Activated gamma-delta T cell treated with Interleukin-2 at 50 U/mL for 16 hours (primary cell): ENCODE data around the gene IL11.
A peak's percentile ranks its signal among the peaks of the same experiment; 100 is the strongest.
"Not testable (repeated sequence)": the region's sequence is repeated elsewhere in the genome, so short reads cannot be mapped to it uniquely, and the experiment has no call there.

Experiments
- DNase-seq: peaks from one replicate; pipeline ENCODE4 v3.0.0-alpha.2; 2020

Gene IL11

GRCh38 chr19:55370305-55370988 is at the start of gene IL11:
IL11 (minus strand) TSS chr19:55370463; CDS start chr19:55370310, 153 bp downstream.
- DNase-seq, result no peak

- DNase-seq, result no peak
Measured at GRCh38 chr19:55419624-55420236, 49.5 kb upstream of the IL11 start.

DNA sequence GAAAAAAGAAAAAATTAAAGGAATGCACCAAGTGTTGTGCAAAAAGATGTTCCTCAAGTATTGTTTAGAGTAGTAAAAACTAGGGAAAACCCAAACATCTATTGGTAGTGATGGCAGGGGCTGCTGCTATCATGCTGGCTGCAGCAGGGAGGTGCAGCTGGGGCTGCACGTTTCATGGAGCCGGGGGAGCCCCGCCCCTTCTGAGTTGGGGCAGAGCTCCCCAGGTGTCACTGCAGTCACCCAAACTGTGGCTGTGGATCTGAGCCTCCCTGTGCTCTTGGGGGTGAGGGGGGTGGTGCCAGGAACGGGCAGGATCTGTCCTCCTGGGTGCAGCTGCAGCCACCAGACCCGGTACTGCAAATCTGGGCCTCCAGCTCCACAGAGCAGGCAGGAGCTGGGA is 48.8 kb upstream of the IL11 start:
- no peak for DNase-seq

- peak; percentile 45 for DNase-seq
Measured at GRCh38 chr19:55418185-55418584, 47.9 kb upstream of the IL11 start.

DNA sequence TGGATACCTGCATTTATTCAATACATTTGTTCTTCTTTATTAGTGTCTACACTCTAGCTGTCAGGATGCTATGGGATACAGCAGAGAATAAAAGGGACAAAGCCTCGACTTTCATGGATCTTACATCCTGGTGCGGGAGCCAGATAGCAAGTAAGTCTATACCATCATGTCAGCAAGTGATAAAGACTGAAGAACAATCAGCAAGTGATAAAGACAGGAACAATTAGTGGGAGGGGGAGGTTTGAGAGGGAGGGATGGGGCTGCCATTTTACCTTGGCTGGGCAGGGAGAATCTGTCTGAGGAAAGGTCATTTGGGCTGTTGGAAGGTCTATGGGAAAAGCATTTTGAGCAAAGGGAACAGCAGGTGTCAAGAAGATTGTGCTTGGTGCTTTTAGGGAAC is 39.9 kb upstream of the IL11 start:
- no peak for DNase-seq

GRCh38 chr19:55409179-55409578 is 38.9 kb upstream of the IL11 start:
- DNase-seq, result not testable (repeated sequence)

- DNase-seq, result no peak
Measured at GRCh38 chr19:55408533-55408872, 38.2 kb upstream of the IL11 start.

DNA sequence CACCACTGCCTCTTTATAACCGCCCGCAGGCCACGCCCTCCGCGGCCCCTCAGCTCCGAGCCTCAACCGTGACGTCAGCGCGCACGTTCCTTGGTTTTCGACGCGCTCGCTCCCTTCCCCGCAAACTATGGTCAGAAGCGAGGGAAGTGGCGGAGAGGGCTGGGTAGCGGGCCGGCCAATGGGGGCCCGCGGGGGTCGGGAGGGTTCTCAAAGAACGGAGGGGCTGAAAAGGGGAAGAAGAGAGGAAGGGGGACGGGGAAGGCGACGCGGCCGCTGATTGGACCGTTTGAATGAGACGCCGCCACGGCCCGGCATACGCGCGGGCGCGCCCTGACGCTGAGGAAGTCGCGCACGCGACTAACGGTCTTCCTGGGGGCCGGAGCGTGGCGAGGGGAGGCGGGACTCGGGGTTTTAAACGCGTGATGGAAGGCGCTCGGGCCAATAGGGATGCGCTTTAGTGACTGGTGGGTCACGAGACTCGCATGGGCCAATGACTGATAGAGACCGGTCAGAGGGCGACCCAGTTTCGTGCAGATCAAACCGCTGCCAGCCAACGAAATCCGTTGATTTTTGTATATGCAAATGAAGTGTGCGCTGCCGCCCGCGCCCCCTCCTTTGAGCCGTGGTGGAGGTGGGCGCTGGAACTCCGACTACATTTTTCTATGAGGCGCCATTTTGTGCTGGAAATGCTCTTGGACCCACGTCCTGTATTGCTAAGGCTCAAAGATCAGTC is 37.7 kb upstream of the IL11 start:
- DNase-seq, result peak; percentile 97

GRCh38 chr19:55407550-55407799 is 37.2 kb upstream of the IL11 start, which contains the start of gene UBE2S:
UBE2S (minus strand) TSS chr19:55407788; CDS start chr19:55407589, 199 bp downstream.
- not testable (repeated sequence) for DNase-seq

- DNase-seq, result peak; percentile 26
Measured at GRCh38 chr19:55406826-55407549, 36.7 kb upstream of the IL11 start.

DNA sequence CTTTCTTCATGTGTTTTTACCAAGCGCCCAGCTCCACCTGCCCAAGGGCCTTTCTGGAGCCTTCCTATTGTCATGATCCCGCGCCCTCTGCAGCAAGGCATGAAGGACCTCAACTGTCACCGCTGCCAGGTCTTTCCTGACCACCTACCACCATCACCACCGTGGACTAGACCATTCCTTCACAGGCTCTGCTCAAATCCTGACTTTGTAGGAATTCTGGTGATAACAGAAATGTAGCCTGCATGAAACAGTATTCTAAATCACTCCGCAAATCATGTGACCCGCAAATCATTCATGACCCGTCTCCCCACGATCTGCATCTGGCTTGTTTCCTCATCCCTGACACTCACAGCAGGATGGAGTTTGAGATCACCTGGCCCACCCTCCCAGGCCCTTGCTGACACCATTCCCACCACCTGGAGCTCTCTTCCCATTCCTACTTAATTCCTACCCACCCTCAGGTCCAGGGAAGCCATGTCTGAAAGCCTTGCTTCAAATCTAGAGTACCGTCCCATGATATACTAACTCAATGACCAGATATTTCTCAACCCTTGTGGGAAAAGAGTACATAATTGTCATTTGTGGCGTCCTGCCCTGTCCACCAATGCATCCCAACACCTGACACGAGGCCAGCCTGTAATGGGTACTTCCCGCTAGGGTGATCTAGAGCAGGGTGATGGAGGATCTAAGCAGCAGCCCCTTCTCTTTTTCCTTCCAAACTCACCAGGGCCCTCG is 36.0 kb upstream of the IL11 start:
- no peak for DNase-seq

DNA sequence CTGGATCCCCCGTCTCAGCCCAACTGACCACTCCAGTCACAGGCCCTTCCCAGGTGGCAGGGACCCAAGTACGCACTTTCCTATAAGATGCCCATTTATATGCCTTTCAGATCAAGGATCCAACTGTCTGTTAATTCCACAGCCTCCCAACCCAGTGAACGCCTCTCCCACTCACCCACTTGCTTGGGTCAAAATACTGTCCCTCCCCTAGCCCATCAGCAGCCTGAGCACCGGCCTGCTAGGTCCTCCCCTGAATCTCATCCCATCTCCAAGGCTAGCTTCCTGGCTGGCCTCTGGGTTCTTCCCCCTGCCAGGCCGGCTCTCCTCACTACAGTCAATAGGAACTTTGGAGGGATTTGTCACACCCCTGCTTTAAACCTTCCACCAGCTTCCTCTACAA is 35.4 kb upstream of the IL11 start:
- DNase-seq, result no peak

DNA sequence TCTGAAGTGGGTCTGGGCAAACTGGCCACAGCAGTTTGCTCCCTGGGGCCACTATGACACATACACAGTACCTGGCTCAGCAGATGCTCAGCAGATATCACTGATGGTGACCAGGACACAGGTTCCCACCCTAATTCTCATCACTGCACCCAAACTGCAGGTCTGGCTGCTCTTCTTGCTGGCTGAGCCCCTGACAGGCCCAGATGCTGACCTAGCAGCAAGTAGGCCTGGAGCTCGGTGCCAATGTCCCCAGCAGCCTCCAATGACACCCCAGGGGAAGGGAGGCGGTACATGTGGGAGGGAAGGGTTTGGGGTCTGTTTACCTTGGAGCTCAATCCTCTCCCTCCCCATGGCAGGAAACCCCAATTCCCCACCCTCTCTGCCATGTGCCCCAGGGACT is 32.2 kb upstream of the IL11 start:
- DNase-seq, result no peak

- not testable (repeated sequence) for DNase-seq
Measured at GRCh38 chr19:55401390-55401789, 31.1 kb upstream of the IL11 start.

DNA sequence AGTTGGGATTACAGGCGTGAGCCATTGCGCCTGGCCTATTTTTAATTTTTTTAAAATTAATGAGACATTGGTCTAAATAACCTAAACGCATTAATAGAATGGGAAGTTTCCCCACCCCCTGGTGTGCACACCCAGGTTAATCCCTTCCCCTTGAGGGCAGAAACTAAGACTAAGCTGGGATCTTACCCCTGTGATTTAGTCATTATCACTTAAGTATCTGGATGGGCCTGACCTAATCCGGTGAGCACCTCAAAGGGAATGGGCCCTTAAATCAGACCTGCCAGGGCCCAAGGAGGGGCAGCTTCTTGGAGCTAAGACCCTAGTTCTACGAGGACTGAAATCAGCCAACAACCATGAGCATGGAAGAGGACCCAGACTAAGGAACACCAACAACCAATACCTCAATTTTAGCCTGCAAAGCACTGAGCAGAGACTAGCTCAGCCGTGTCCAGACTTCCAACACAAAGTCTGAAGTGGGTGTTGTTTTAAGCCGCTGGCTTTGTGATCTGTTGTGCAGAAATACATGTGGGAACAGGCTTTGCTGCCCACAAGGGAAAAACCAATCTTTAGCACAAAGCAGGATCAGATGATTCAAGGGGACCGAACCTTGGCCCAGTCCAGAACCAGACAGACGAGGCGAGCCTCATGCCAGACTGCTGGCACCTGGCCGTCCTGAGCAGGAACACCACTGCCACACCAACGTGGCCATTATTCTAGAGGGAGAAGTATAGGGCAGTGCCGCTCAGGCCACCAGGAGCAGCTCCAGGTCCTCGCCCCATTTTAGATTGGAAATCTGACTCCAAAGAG is 30.2 kb upstream of the IL11 start:
- no peak for DNase-seq

GRCh38 chr19:55398200-55398925 is 28.1 kb upstream of the IL11 start:
- DNase-seq, result no peak

GRCh38 chr19:55392820-55393761 is 22.8 kb upstream of the IL11 start:
- no peak for DNase-seq

DNA sequence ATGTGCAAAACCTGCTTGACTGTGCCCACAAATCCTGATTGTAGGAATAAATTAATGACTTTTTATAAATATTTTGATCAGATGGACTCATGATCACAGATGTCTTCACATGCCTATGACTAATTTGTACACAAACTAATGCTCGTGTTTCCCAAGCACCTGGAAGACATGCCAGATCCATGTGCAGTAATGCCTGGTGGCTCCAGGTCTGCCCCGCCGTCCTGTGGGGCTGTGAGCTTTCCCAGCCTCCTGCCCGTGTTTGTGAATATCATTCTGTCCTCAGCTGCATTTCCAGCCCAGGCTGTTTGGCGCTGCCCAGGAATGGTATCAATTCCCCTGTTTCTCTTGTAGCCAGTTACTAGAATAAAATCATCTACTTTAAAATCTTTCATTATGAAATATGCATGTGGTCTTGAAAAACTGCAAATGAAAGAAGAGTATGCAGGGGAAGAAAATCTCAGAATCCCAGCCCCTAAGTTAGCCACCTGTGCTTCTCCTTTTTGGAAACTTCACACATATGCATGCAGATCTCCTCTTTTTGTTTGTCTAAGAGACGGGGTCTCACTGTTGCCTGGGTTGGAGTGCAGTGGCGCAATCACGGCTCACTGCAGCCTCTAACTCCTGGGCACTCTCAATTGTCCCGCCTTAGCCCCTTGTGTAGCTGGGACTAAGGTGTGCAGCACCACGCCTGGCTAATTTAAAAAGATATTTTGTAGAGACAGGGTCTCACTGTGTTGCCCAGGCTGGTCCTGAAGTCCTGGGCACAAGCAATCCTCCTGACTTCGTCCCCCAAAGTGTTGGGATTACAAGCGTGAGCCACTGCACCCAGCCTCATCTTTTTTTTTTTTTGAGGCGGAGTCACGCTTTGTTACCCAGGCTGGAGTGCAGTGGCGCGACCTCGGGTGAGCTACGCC is 21.7 kb upstream of the IL11 start:
- DNase-seq, result no peak

DNA sequence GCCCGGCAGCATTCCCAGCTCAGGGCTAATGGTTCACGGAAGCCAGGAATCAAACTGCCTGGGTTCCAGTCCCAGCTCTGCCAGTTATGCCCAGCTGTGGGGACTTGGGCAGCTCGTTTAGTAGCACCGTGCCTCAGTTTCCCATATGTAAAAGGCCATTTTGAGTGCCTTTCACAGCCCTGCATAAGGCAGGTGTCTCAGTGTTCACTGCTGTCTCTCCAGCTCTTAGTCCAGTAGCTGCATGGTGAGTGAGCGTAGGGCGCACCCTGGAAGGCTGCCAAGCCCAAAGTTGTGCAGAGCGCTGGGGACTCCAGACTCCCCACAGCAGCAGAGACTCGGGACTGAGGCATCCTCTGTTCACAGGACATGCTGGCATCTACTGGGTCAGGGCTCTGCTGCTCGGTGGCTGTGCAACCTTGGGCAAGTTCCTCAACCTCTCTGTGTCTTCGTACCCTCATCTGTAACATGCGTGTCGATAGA is 21.0 kb upstream of the IL11 start:
- no peak for DNase-seq
